Measurements from ENCODE around the gene TEDC2. TPM values are rescaled to one million over a fixed set of nuclear protein-coding genes. Genes with fewer than 3 reads are reported as not detected.

The TEDC2 gene
- total RNA-seq, 1 experiment from 2014 or later = 35.5 TPM

DNA sequence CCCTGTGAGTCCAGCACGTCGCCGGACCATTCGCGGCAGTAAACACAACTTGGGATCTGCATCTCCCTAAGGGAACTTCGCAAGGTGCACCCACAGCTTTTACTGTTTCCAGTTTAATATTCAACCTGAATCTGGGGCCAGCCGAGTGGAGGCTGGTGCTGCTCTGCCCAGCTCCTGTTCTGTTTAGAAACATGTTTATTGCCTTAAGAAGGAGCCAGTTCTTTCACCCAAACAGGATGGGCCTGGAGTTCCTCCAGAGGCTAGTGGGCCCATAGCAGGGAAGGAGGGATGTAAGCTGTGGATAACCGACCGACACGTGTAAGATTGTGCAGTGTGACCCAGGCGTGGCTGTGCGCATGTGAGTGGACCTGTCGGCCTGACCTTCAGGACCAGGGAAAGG is 32.4 kb downstream of the TEDC2 start:
- intact Hi-C loops (cut with micrococcal nuclease) = no loop called here
- POLR2A ChIA-PET (ENCODE audit: unreplicated experiment) = no interaction called here

DNA sequence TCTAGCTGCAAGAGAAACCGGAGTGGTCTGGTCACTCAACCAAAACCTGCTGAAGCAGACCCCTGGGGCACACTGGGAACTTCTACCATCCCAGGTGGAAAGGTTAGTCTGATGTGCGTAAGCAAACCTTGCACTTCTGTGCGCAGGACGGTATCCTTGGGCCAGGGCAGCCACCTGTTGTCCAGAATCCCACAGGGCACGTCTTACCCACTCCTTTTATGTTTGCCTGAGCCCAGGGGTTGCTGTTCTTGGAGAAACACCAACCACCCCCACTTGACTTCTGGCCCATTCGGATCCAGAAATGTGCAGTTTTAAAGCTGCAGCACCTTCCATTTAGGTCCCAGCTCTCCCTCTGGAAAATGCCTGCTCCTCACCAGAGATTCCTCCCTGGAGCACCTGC is 33.7 kb downstream of the TEDC2 start:
- TF ChIP-seq EZH2 (IDR thresholded peaks at IDR 0.05; ENCODE audit: low read length, unreplicated experiment) (no peak), EZH2phosphoT487 (IDR thresholded peaks at IDR 0.05; ENCODE audit: borderline replicate concordance, low read length) (no peak)
- TF ChIP-seq, protein P1, sequence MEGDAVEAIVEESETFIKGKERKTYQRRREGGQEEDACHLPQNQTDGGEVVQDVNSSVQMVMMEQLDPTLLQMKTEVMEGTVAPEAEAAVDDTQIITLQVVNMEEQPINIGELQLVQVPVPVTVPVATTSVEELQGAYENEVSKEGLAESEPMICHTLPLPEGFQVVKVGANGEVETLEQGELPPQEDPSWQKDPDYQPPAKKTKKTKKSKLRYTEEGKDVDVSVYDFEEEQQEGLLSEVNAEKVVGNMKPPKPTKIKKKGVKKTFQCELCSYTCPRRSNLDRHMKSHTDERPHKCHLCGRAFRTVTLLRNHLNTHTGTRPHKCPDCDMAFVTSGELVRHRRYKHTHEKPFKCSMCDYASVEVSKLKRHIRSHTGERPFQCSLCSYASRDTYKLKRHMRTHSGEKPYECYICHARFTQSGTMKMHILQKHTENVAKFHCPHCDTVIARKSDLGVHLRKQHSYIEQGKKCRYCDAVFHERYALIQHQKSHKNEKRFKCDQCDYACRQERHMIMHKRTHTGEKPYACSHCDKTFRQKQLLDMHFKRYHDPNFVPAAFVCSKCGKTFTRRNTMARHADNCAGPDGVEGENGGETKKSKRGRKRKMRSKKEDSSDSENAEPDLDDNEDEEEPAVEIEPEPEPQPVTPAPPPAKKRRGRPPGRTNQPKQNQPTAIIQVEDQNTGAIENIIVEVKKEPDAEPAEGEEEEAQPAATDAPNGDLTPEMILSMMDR (conservative IDR thresholded peaks at IDR 0.05; ENCODE audit: low read depth, low read length) = no peak
- H3K9me3 ChIP-seq (ENCODE audit: low read length) = no peaks in the 10 kb centered on the region
- intact Hi-C loops (cut with micrococcal nuclease) = no loop called here
- H3K27me3 ChIP-seq (ENCODE audit: low read length) = no peaks in the 10 kb centered on the region
- no peak overlapping the region for H3K27ac ChIP-seq (ENCODE audit: low read length)
- ATAC-seq (no peak), DNase-seq (no peak)
- H2AFZ ChIP-seq (ENCODE audit: low read length) = no peak overlapping the region
- H4K20me1 ChIP-seq (ENCODE audit: low read length) = no peaks in the 10 kb centered on the region
- H3K9me2 ChIP-seq (replicated peaks; ENCODE audit: low read length) = no peaks in the 10 kb centered on the region
- H3K36me3 ChIP-seq (ENCODE audit: low read depth, low read length) = no peaks in the 10 kb centered on the region
- H3K4me3 ChIP-seq (ENCODE audit: low read length) = no peak overlapping the region
- ChIA-PET CTCF (no interaction called here), POLR2A (ENCODE audit: unreplicated experiment) (no interaction called here)
- no peak overlapping the region for H3K9ac ChIP-seq (ENCODE audit: low read length)
- H3K79me2 ChIP-seq (ENCODE audit: low read length) = no peaks in the 10 kb centered on the region
- no TSS peak for BruUV-seq (replicated peaks)
- no peak overlapping the region for H3K4me2 ChIP-seq (ENCODE audit: low read length)
- no peaks in the 10 kb centered on the region for H3K4me1 ChIP-seq (ENCODE audit: insufficient read depth, low read length)
- no peaks in the 10 kb centered on the region for H3F3A ChIP-seq (ENCODE audit: low read length, unreplicated experiment)

More for the DNA sequence above, 32.4 kb downstream of the TEDC2 start:
- H3K27me3 ChIP-seq (ENCODE audit: low read length) = no peaks in the 10 kb centered on the region
- no peaks in the 10 kb centered on the region for H3F3A ChIP-seq (ENCODE audit: low read length, unreplicated experiment)
- H3K9ac ChIP-seq (ENCODE audit: low read length) = no peak overlapping the region
- no peaks in the 10 kb centered on the region for H3K9me2 ChIP-seq (replicated peaks; ENCODE audit: low read length)
- no peaks in the 10 kb centered on the region for H3K9me3 ChIP-seq (ENCODE audit: low read length)
- CTCF ChIA-PET = no interaction called here
- H3K27ac ChIP-seq (ENCODE audit: low read length) = no peak overlapping the region
- no peak for DNase-seq
- TF ChIP-seq, protein P1 (conservative IDR thresholded peaks at IDR 0.05; ENCODE audit: low read depth, low read length) = no peak
- TF ChIP-seq EZH2 (IDR thresholded peaks at IDR 0.05; ENCODE audit: low read length, unreplicated experiment) (no peak), EZH2phosphoT487 (IDR thresholded peaks at IDR 0.05; ENCODE audit: borderline replicate concordance, low read length) (no peak)
- no peak overlapping the region for H3K4me3 ChIP-seq (ENCODE audit: low read length)
- no peaks in the 10 kb centered on the region for H3K79me2 ChIP-seq (ENCODE audit: low read length)
- H2AFZ ChIP-seq (ENCODE audit: low read length) = no peak overlapping the region
- no peaks in the 10 kb centered on the region for H4K20me1 ChIP-seq (ENCODE audit: low read length)
- H3K4me2 ChIP-seq (ENCODE audit: low read length) = no peak overlapping the region
- no peak for ATAC-seq
- H3K36me3 ChIP-seq (ENCODE audit: low read depth, low read length) = no peaks in the 10 kb centered on the region
- no TSS peak for BruUV-seq (replicated peaks)
- H3K4me1 ChIP-seq (ENCODE audit: insufficient read depth, low read length) = no peaks in the 10 kb centered on the region

DNA sequence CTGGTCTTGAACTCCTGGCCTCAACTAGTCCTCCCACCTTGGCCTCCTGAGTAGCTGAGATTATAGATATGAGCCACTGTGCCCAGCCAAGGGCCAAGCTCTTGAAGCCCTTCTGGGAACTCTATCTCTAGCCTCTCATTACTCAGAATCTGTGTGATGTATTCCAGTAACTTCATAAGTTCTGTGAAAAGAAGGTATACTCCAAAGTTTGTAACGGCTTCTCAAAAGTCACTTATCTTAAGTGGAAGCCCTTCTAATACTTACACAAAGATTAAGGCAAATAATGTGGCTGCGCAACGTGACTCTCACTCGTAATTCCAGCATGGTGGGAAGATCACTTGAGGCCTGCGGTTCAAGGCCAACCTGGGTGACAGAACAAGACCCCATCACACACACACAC is 34.7 kb downstream of the TEDC2 start:
- Histone ChIP-seq H3K4me2 (ENCODE audit: low read length) (no peak overlapping the region), H3K9me2 (replicated peaks; ENCODE audit: low read length) (no peaks in the 10 kb centered on the region), H3F3A (ENCODE audit: low read length, unreplicated experiment) (no peaks in the 10 kb centered on the region), H3K9ac (ENCODE audit: low read length) (no peak overlapping the region), H3K79me2 (ENCODE audit: low read length) (no peaks in the 10 kb centered on the region), H3K36me3 (ENCODE audit: low read depth, low read length) (no peaks in the 10 kb centered on the region), H3K27ac (ENCODE audit: low read length) (no peak overlapping the region), H2AFZ (ENCODE audit: low read length) (no peak overlapping the region), H3K27me3 (ENCODE audit: low read length) (no peaks in the 10 kb centered on the region), H3K9me3 (ENCODE audit: low read length) (no peaks in the 10 kb centered on the region), H3K4me3 (ENCODE audit: low read length) (no peak overlapping the region), H4K20me1 (ENCODE audit: low read length) (no peaks in the 10 kb centered on the region), H3K4me1 (ENCODE audit: insufficient read depth, low read length) (no peaks in the 10 kb centered on the region)
- ChIA-PET POLR2A (ENCODE audit: unreplicated experiment) (no interaction called here), CTCF (no interaction called here)
- intact Hi-C loops (cut with micrococcal nuclease) = no loop called here
- TF ChIP-seq EZH2phosphoT487 (IDR thresholded peaks at IDR 0.05; ENCODE audit: borderline replicate concordance, low read length) (no peak), EZH2 (IDR thresholded peaks at IDR 0.05; ENCODE audit: low read length, unreplicated experiment) (no peak)
- TF ChIP-seq, protein P1 (conservative IDR thresholded peaks at IDR 0.05; ENCODE audit: low read depth, low read length) = no peak
- DNase-seq (no peak), ATAC-seq (no peak)
- no TSS peak for BruUV-seq (replicated peaks)

All from PC-3 (cell line).